Mesenchymal stem cell (in vitro differentiated cells and primary cell): Measurements from ENCODE around the gene CD163L1.
"Not testable (repeated sequence)": the region's sequence is repeated elsewhere in the genome, so short reads cannot be mapped to it uniquely, and the experiment has no call there.

Source experiments
- DNase-seq: peaks from one replicate; pipeline ENCODE4 v3.0.0-alpha.2; 2013
- H2AFZ ChIP-seq: one replicate; pipeline ENCODE4 v1.6.1; 2013; ENCODE audit warnings: low read depth, mild to moderate bottlenecking, control low read depth, inconsistent platforms, low read length, moderate library complexity
- H2AK5ac ChIP-seq: 2 replicates; pipeline ENCODE4 v1.6.1; 2013; ENCODE audit warnings: low read length, moderate library complexity, mild to moderate bottlenecking, inconsistent platforms; ENCODE audit not compliant: severe bottlenecking
- H2BK120ac ChIP-seq: one replicate; pipeline ENCODE4 v1.6.1; 2013; ENCODE audit warnings: low read depth, mild to moderate bottlenecking, inconsistent platforms, low read length, moderate library complexity
- H2BK12ac ChIP-seq, 2 experiments: one replicate each; pipeline ENCODE4 v1.6.1; 2013; ENCODE audit warnings: inconsistent platforms in 2 of 2, low read length in 2 of 2, mild to moderate bottlenecking in 2 of 2, moderate library complexity in 2 of 2, control low read depth in 1 of 2
- H2BK15ac ChIP-seq: one replicate; pipeline ENCODE4 v1.6.1; 2013; ENCODE audit warnings: mild to moderate bottlenecking, low read depth, inconsistent platforms; ENCODE audit not compliant: poor library complexity, severe bottlenecking
- H2BK5ac ChIP-seq: 2 replicates; pipeline ENCODE4 v1.6.1; 2013; ENCODE audit warnings: low read depth, mild to moderate bottlenecking, low read length, control low read depth, inconsistent platforms; ENCODE audit not compliant: poor library complexity, severe bottlenecking
- H3K14ac ChIP-seq, 2 experiments: one replicate each; pipeline ENCODE4 v1.6.1; 2013; ENCODE audit warnings: inconsistent platforms in 2 of 2, low read length in 2 of 2, control low read depth in 1 of 2, mild to moderate bottlenecking in 1 of 2, moderate library complexity in 1 of 2
- H3K18ac ChIP-seq, 2 experiments: one replicate each; pipeline ENCODE4 v1.6.1; 2013; ENCODE audit warnings: inconsistent platforms in 2 of 2, low read length in 2 of 2, control low read depth in 1 of 2, low read depth in 1 of 2, mild to moderate bottlenecking in 1 of 2
- H3K23ac ChIP-seq, 2 experiments: one replicate each; pipeline ENCODE4 v1.6.1; 2013; ENCODE audit warnings: inconsistent platforms in 2 of 2, low read length in 2 of 2, mild to moderate bottlenecking in 2 of 2, moderate library complexity in 2 of 2, control low read depth in 1 of 2
- H3K27ac ChIP-seq: 2 replicates; pipeline ENCODE4 v1.5.1; 2013; ENCODE audit warnings: mild to moderate bottlenecking, moderate library complexity, low read length, control low read depth, inconsistent platforms; ENCODE audit not compliant: poor library complexity, severe bottlenecking
- H3K27me3 ChIP-seq, 2 experiments: 2 replicates each; pipeline versions ENCODE4 v1.6.1 to v1.7.0; 2013; ENCODE audit warnings: low read length in 2 of 2, mild to moderate bottlenecking in 2 of 2, moderate library complexity in 2 of 2, control low read depth in 1 of 2, inconsistent platforms in 1 of 2; ENCODE audit not compliant: control insufficient read depth in 1 of 2, insufficient read depth in 1 of 2
- H3K36me3 ChIP-seq, 2 experiments: 2 replicates each; pipeline versions ENCODE4 v1.6.1 to v1.7.0; 2013; ENCODE audit warnings: low read length in 2 of 2, control low read depth in 1 of 2, inconsistent platforms in 1 of 2, low read depth in 1 of 2, mild to moderate bottlenecking in 1 of 2; ENCODE audit not compliant: insufficient read depth in 2 of 2, control insufficient read depth in 1 of 2
- H3K4ac ChIP-seq, 2 experiments: one replicate each; pipeline ENCODE4 v1.6.1; 2013; ENCODE audit warnings: inconsistent platforms in 2 of 2, low read length in 2 of 2, mild to moderate bottlenecking in 2 of 2, moderate library complexity in 2 of 2, control low read depth in 1 of 2, low read depth in 1 of 2
- H3K4me1 ChIP-seq: 2 replicates; pipeline ENCODE4 v1.6.1; 2013; ENCODE audit warnings: low read depth, low read length, control low read depth; ENCODE audit not compliant: control insufficient read depth, insufficient read depth
- H3K4me2 ChIP-seq: 2 replicates; pipeline ENCODE4 v1.6.1; 2013; ENCODE audit warnings: low read length, mild to moderate bottlenecking, inconsistent platforms; ENCODE audit not compliant: poor library complexity, severe bottlenecking
- H3K4me3 ChIP-seq, 2 experiments: 2 replicates each; pipeline versions ENCODE4 v1.5.1 to v1.7.0; 2013; ENCODE audit warnings: low read length in 2 of 2, mild to moderate bottlenecking in 2 of 2, control low read depth in 1 of 2, low read depth in 1 of 2; ENCODE audit not compliant: insufficient read depth in 1 of 2
- H3K79me1 ChIP-seq: replicated peaks from 2 replicates; pipeline ENCODE4 v1.6.1; 2013; ENCODE audit warnings: mild to moderate bottlenecking, control low read depth, low read length, inconsistent platforms; ENCODE audit not compliant: poor library complexity, severe bottlenecking
- H3K9ac ChIP-seq: 2 replicates; pipeline ENCODE4 v1.7.0; 2013; ENCODE audit warnings: mild to moderate bottlenecking, low read length, moderate library complexity
- H3K9me3 ChIP-seq: 2 replicates; pipeline ENCODE4 v1.7.0; 2013; ENCODE audit warnings: mild to moderate bottlenecking, low read length; ENCODE audit not compliant: control insufficient read depth
- H4K8ac ChIP-seq: one replicate; pipeline ENCODE4 v1.6.1; 2013; ENCODE audit warnings: inconsistent platforms, mild to moderate bottlenecking, low read length, moderate library complexity
- H4K91ac ChIP-seq: one replicate; pipeline ENCODE4 v1.6.1; 2013; ENCODE audit warnings: mild to moderate bottlenecking, low read length, inconsistent platforms
- WGBS: methylation state at CpG from one replicate; pipeline ENCODE4 v1.1.7; 2013; ENCODE audit warnings: mixed read lengths; 5-methylcytosine and 5-hydroxymethylcytosine counted together

CD163L1 gene

DNA sequence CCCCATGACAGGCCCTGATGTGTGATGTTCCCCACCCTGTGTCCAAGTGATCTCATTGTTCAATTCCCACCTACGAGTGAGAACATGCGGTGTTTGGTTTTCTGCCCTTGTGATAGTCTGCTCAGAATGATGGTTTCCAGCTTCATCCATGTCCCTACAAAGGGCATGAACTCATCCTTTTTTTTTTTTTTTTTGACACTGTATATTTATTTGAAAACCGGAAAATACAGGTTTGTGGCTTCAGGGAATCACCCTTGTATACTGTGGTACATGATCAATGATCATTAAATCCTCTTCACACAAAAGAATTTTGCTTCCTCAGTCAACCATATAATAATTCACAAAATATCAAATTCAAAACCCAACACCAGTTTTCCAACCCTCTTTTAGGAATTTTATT lies 6.5 kb downstream of the CD163L1 start:
- 100% methylated on average over 2 of the region's 3 CpGs for WGBS
- H3K23ac ChIP-seq, H3K4me1 ChIP-seq, H2BK15ac ChIP-seq, H3K27ac ChIP-seq, H2BK120ac ChIP-seq, H3K4me3 ChIP-seq, H3K4ac ChIP-seq, H2BK12ac ChIP-seq, H3K4me2 ChIP-seq, H4K8ac ChIP-seq, H3K9me3 ChIP-seq, H2BK5ac ChIP-seq, H3K36me3 ChIP-seq, H2AK5ac ChIP-seq, H3K9ac ChIP-seq, H3K18ac ChIP-seq, H3K27me3 ChIP-seq, H3K79me1 ChIP-seq, H2AFZ ChIP-seq, DNase-seq, H4K91ac ChIP-seq, H3K14ac ChIP-seq: not testable (repeated sequence)

DNA sequence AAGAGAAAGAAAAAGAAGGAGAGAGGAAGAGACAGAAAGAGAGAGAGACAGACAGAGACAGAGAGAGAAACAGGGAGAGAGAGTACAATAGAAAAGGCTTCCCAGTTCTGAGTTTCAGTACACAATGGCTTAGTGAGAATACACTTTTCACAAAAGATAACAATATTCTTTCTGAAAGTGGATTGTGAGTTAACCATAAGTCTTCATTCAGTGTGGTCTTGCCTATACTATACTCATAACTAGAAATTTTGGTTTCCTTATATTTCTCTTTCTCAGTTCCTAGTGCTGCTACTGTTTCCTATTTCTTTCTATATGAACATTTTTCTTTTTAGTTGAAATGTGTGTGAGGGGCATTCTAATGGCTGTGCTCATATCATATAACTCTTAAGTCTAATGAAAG lies 9.3 kb downstream of the CD163L1 start:
- DNase-seq, result no peak
- Histone ChIP-seq H4K8ac (no peak overlapping the region), H2BK15ac (no peak overlapping the region), H2BK120ac (no peak overlapping the region), H2AK5ac (no peak overlapping the region), H3K9me3 (no peaks in the 10 kb centered on the region), H3K4ac (no peak overlapping the region), H2BK5ac (no peak overlapping the region), H3K4me1 (peaks cover 4% of the 10 kb centered on the region), H3K36me3 (no peaks in the 10 kb centered on the region), H3K4me3 (no peak overlapping the region), H3K27me3 (no peaks in the 10 kb centered on the region), H2BK12ac (no peak overlapping the region), H3K18ac (no peak overlapping the region), H2AFZ (no peak overlapping the region), H3K79me1 (no peaks in the 10 kb centered on the region), H3K23ac (no peak overlapping the region), H4K91ac (no peak overlapping the region), H3K9ac (no peak overlapping the region), H3K4me2 (no peak overlapping the region), H3K27ac (no peak overlapping the region), H3K14ac (no peak overlapping the region)

DNA sequence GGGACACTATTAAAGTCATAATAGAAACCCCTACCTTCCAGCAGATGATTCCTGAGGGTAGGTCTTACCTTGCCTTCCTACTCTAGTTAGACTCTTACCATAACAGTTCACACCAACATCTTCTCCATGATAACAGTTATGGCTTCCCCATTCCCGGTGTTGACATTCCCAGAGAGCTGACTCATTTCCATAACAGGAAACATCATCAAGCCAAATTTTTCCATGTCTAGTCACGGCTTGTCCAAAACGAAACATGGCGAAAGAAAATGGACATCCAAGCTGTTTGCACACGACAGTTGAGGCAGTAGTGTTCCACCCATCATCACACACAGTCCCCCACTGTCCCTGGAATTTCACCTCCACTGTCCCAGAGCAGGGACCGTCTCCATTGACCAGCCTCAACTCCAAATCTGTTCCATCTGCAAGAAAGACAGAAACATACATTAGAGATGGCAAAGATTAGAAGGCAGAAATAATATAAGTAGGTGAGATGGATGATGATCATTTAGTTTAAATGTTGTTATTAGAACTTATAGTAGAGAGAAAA lies 10.6 kb downstream of the CD163L1 start:
- peak overlapping the region; percentile 66 for H2AFZ ChIP-seq
- peak overlapping the region; percentile 33 for H3K4me2 ChIP-seq
- peak; percentile 83 for DNase-seq
- WGBS, result 18% methylated on average over 5 of the region's 6 CpGs
- no peak overlapping the region for H2AK5ac ChIP-seq
- peaks cover 4% of the 10 kb centered on the region for H3K4me1 ChIP-seq
- no peak overlapping the region for H2BK15ac ChIP-seq
- peak overlapping the region in 1 of 2 experiments; percentile 67 for H3K18ac ChIP-seq
- no peak overlapping the region for H3K9ac ChIP-seq
- H2BK120ac ChIP-seq, result no peak overlapping the region
- H4K91ac ChIP-seq, result peak overlapping the region; percentile 57
- H2BK12ac ChIP-seq, result peak overlapping the region in 1 of 2 experiments; percentile 89
- H3K14ac ChIP-seq, result no peak overlapping the region
- peak overlapping the region in 1 of 2 experiments; percentile 13 for H3K4ac ChIP-seq
- no peaks in the 10 kb centered on the region for H3K27me3 ChIP-seq
- no peak overlapping the region for H3K4me3 ChIP-seq
- no peaks in the 10 kb centered on the region for H3K79me1 ChIP-seq
- no peaks in the 10 kb centered on the region for H3K9me3 ChIP-seq
- peak overlapping the region; percentile 35 for H4K8ac ChIP-seq
- H3K23ac ChIP-seq, result no peak overlapping the region
- H3K27ac ChIP-seq, result peak overlapping the region; percentile 53
- H3K36me3 ChIP-seq, result no peaks in the 10 kb centered on the region
- H2BK5ac ChIP-seq, result no peak overlapping the region

DNA sequence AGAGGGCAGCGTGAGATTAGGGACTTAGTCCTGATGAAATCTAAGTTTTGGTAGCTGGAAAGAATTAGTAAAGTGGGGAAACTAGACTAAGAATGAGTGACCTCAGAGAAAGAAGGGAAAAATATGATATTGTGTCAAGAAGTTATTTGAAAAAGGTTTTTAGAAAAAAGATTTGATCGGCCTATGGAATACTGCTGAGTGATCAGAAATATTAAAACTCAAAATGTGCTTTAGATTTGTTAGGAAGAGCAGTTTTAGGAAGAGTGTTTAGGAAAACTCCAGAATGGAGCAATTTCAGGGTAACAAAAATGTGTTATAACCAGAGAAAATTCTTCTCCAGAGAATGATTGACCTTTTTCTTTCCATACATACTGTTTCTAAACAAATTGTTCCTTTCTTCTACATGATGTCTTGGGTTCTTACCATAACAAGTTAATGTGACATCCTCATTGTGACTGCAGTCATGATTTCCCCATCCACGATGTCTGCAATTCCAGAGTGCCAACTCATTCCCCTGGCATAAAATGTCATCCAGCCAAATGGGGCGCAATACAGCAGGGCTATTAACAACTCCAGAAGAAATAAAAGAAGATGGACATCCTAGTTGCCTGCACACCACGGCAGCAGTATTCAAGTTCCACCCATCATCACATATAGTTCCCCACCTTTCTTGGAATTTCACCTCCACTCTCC lies 11.8 kb downstream of the CD163L1 start:
- Histone ChIP-seq H3K27ac (no peak overlapping the region), H3K4me3 (no peak overlapping the region), H4K8ac (peak overlapping the region; percentile 60), H3K79me1 (no peaks in the 10 kb centered on the region), H2BK15ac (no peak overlapping the region), H3K23ac (no peak overlapping the region), H3K14ac (no peak overlapping the region), H3K18ac (peak overlapping the region in 1 of 2 experiments; percentile 49), H3K9ac (no peak overlapping the region), H3K4me2 (no peak overlapping the region), H4K91ac (peak overlapping the region; percentile 61), H3K36me3 (no peaks in the 10 kb centered on the region), H3K27me3 (no peaks in the 10 kb centered on the region), H2BK120ac (no peak overlapping the region), H3K4me1 (peaks cover 4% of the 10 kb centered on the region), H2AK5ac (peak overlapping the region; percentile 31), H2BK5ac (no peak overlapping the region), H2BK12ac (no peak overlapping the region), H3K4ac (no peak overlapping the region), H2AFZ (no peak overlapping the region), H3K9me3 (no peaks in the 10 kb centered on the region)
- 89% methylated on average over 5 of the region's 5 CpGs for WGBS
- peak; percentile 7 for DNase-seq
